ENCODE data around the gene GABRB2.

GABRB2 gene

GRCh38 chr5:161385027-161385426 lies 161.5 kb downstream of the GABRB2 start:
- DNase-seq (ENCODE audit: insufficient read length, low spot score) (no peak), FAIRE-seq (no peak)
- TF ChIP-seq SPI1 (IDR thresholded peaks at IDR 0.05; ENCODE audit: low read depth, low read length), result no peak
- TF ChIP-seq PAX5 (IDR thresholded peaks at IDR 0.05; ENCODE audit: insufficient read depth, low read length, severe bottlenecking), result no peak
- no peak for TF ChIP-seq POU2F2 (IDR thresholded peaks at IDR 0.05; ENCODE audit: low read depth, low read length)
- TF ChIP-seq TAF1 (IDR thresholded peaks at IDR 0.05; ENCODE audit: low read depth, low read length), result no peak
- no peak for TF ChIP-seq POLR2A (IDR thresholded peaks at IDR 0.05; ENCODE audit: low read depth, low read length)
- no peak for TF ChIP-seq POLR2AphosphoS5 (IDR thresholded peaks at IDR 0.05; ENCODE audit: low read depth, low read length)

DNA sequence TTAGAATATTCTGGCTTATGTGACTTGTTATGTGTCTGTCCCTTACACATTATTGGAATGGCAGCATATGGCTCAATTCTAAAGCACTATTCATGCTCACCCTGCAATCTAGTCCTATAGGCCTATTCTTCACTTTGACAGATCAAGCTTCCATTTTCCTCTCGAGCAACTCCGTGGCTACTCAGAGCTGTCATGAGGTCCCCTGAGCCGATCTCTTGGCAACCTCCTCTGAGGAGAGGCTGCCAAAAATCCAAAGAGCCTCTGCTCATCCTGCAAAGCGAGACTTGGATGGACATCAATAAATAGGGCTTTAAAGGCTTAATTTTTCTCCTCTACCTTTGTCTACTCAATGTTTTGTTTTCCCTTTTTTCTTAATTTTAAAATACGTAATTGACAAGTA lies 163.8 kb downstream of the GABRB2 start:
- no peak for DNase-seq (ENCODE audit: insufficient read length, low spot score)
- no peak for FAIRE-seq
- no peak for TF ChIP-seq SPI1 (IDR thresholded peaks at IDR 0.05; ENCODE audit: low read depth, low read length)
- TF ChIP-seq POU2F2 (IDR thresholded peaks at IDR 0.05; ENCODE audit: low read depth, low read length), result no peak
- no peak for TF ChIP-seq TAF1 (IDR thresholded peaks at IDR 0.05; ENCODE audit: low read depth, low read length)
- TF ChIP-seq POLR2A (IDR thresholded peaks at IDR 0.05; ENCODE audit: low read depth, low read length), result no peak
- no peak for TF ChIP-seq PAX5 (IDR thresholded peaks at IDR 0.05; ENCODE audit: insufficient read depth, low read length, severe bottlenecking)
- no peak for TF ChIP-seq POLR2AphosphoS5 (IDR thresholded peaks at IDR 0.05; ENCODE audit: low read depth, low read length)

- no peak for DNase-seq (ENCODE audit: insufficient read length, low spot score)
- TF ChIP-seq POU2F2 (IDR thresholded peaks at IDR 0.05; ENCODE audit: low read depth, low read length) (no peak), POLR2AphosphoS5 (IDR thresholded peaks at IDR 0.05; ENCODE audit: low read depth, low read length) (no peak), SPI1 (IDR thresholded peaks at IDR 0.05; ENCODE audit: low read depth, low read length) (no peak), POLR2A (IDR thresholded peaks at IDR 0.05; ENCODE audit: low read depth, low read length) (no peak), PAX5 (IDR thresholded peaks at IDR 0.05; ENCODE audit: insufficient read depth, low read length, severe bottlenecking) (no peak), TAF1 (IDR thresholded peaks at IDR 0.05; ENCODE audit: low read depth, low read length) (no peak)
- FAIRE-seq, result no peak
Observed at GRCh38 chr5:161380486-161380885, 166.0 kb downstream of the GABRB2 start.

DNA sequence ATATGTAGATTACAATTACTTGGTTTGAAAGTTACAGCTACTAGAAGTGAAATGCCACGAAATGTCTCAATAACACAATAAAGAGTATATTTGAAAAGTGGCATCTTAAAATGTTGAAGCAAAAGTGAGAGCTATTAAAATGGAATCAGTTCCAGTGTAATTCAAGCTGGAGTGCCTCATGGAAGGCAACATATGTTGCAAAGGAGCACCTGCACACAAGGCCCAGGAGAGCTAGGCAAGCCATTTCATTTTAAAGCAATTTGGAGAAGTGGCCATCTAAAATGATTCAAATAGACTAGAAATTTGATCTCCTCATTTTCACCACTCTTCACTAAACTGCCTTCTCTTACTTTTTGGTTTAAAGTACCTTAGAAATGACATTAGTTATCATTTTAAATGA lies 167.8 kb downstream of the GABRB2 start:
- DNase-seq (ENCODE audit: insufficient read length, low spot score) (no peak), FAIRE-seq (no peak)
- no peak for TF ChIP-seq POU2F2 (IDR thresholded peaks at IDR 0.05; ENCODE audit: low read depth, low read length)
- no peak for TF ChIP-seq SPI1 (IDR thresholded peaks at IDR 0.05; ENCODE audit: low read depth, low read length)
- TF ChIP-seq PAX5 (IDR thresholded peaks at IDR 0.05; ENCODE audit: insufficient read depth, low read length, severe bottlenecking), result no peak
- no peak for TF ChIP-seq TAF1 (IDR thresholded peaks at IDR 0.05; ENCODE audit: low read depth, low read length)
- TF ChIP-seq POLR2A (IDR thresholded peaks at IDR 0.05; ENCODE audit: low read depth, low read length), result no peak
- TF ChIP-seq POLR2AphosphoS5 (IDR thresholded peaks at IDR 0.05; ENCODE audit: low read depth, low read length), result no peak

DNA sequence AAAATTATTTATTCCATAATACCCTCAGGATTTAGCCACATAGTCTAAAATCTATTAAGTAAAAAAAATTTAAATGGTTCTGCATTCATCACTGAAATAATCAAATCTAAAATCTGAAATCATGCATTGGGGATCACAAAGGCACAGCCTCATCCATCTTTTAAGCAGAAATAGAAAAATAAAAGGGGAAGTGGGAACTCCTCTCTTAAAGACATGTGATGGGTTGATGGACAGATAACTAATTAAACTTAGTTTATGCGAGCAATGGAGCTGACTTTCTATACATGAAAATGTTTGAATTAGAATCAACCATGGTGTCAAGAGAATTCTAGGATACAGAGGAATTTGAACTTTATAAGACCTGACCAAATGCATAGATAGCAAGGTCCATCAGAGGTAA lies 170.5 kb downstream of the GABRB2 start:
- FAIRE-seq, result no peak
- TF ChIP-seq POU2F2 (IDR thresholded peaks at IDR 0.05; ENCODE audit: low read depth, low read length) (no peak), SPI1 (IDR thresholded peaks at IDR 0.05; ENCODE audit: low read depth, low read length) (peak; percentile 73)
- DNase-seq (ENCODE audit: insufficient read length, low spot score), result no peak

GRCh38 chr5:161373345-161373707 lies 173.2 kb downstream of the GABRB2 start:
- no peak for FAIRE-seq
- no peak for DNase-seq (ENCODE audit: insufficient read length, low spot score)
- no peak for TF ChIP-seq PAX5 (IDR thresholded peaks at IDR 0.05; ENCODE audit: insufficient read depth, low read length, severe bottlenecking)

DNA sequence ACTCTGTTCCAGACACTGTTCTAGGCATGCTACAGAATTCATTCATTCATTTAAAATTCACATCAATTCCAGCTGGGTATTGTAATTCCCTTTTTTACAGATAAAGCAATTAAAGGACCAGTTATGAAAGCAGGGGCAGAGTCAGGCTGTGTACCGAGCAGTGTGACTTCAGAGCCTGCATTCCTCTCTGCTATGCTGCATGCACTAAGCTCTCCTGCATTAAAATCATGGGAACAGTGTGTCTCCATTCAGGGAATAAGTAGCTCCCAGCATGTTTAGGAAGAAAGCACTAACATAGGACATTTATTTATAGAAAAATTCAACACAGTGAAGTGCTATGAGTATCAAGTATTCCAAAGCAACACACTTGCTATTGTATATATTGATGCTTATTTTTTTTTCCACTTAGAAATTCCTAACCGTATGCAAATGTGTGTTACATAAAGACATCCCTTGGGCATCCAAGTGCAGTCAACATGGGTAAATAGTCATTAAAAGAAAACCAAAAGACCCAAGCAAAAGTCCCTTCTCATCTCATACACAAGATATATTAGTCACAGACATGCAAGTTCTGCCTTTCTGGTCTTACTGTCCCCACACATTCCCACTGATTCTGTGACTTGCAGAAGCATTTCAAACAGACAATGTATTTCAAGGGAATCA lies 173.7 kb downstream of the GABRB2 start:
- FAIRE-seq (no peak), DNase-seq (ENCODE audit: insufficient read length, low spot score) (no peak)
- TF ChIP-seq TAF1 (IDR thresholded peaks at IDR 0.05; ENCODE audit: low read depth, low read length) (no peak), PAX5 (IDR thresholded peaks at IDR 0.05; ENCODE audit: insufficient read depth, low read length, severe bottlenecking) (no peak), SPI1 (IDR thresholded peaks at IDR 0.05; ENCODE audit: low read depth, low read length) (no peak), POU2F2 (IDR thresholded peaks at IDR 0.05; ENCODE audit: low read depth, low read length) (no peak), POLR2A (IDR thresholded peaks at IDR 0.05; ENCODE audit: low read depth, low read length) (no peak), POLR2AphosphoS5 (IDR thresholded peaks at IDR 0.05; ENCODE audit: low read depth, low read length) (no peak)

- no peak for DNase-seq (ENCODE audit: insufficient read length, low spot score)
- no peak for FAIRE-seq
- TF ChIP-seq POU2F2 (IDR thresholded peaks at IDR 0.05; ENCODE audit: low read depth, low read length) (no peak), SPI1 (IDR thresholded peaks at IDR 0.05; ENCODE audit: low read depth, low read length) (no peak), POLR2AphosphoS5 (IDR thresholded peaks at IDR 0.05; ENCODE audit: low read depth, low read length) (no peak), TAF1 (IDR thresholded peaks at IDR 0.05; ENCODE audit: low read depth, low read length) (no peak), POLR2A (IDR thresholded peaks at IDR 0.05; ENCODE audit: low read depth, low read length) (no peak), PAX5 (IDR thresholded peaks at IDR 0.05; ENCODE audit: insufficient read depth, low read length, severe bottlenecking) (no peak)
Observed at GRCh38 chr5:161369022-161369421, 177.5 kb downstream of the GABRB2 start.

DNA sequence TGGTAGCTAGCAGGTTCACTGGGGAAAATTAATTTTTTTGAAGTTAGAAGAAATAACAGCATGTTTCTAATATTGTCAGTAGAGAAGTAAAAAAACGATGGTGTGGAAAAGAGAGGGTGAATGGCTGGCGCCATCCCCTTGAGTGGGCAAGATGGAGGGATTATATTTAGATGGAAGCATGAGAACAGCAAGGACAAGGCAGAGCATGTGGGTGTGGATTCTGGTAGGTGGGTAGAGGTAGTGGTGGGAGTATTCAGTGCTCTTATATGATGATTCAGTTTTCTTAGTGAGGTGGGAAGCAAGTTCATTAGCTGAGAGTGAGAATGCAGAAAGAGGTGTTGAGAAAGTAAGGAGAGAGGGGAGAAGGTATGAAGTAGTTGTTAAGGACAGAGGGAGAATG lies 188.1 kb downstream of the GABRB2 start:
- no peak for TF ChIP-seq SPI1 (IDR thresholded peaks at IDR 0.05; ENCODE audit: low read depth, low read length)
- TF ChIP-seq POLR2AphosphoS5 (IDR thresholded peaks at IDR 0.05; ENCODE audit: low read depth, low read length), result no peak
- TF ChIP-seq POU2F2 (IDR thresholded peaks at IDR 0.05; ENCODE audit: low read depth, low read length), result no peak
- TF ChIP-seq PAX5 (IDR thresholded peaks at IDR 0.05; ENCODE audit: insufficient read depth, low read length, severe bottlenecking), result no peak
- TF ChIP-seq POLR2A (IDR thresholded peaks at IDR 0.05; ENCODE audit: low read depth, low read length), result no peak
- TF ChIP-seq TAF1 (IDR thresholded peaks at IDR 0.05; ENCODE audit: low read depth, low read length), result no peak
- DNase-seq (ENCODE audit: insufficient read length, low spot score), result no peak
- no peak for FAIRE-seq

DNA sequence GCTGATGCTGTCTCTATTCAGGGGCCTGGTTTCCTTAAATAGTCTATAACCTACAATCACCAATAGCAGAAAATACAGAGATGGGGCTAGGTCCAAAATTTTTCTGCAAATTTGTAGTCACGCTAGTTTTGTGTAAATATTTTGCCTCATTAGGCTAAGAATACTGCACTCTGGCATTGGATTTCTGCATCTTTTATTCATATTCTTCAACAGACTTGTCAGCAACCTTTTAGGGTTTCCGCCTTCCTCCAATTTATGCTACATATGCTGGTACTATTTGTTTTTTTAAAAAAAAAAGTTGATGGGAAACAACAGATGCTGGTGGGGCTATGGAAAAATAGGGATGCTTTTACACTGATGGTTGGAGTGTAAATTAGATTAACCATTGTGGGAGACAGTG lies 202.3 kb downstream of the GABRB2 start:
- no peak for FAIRE-seq

More for the DNA sequence above, 202.3 kb downstream of the GABRB2 start:
- TF ChIP-seq SPI1 (IDR thresholded peaks at IDR 0.05; ENCODE audit: low read depth, low read length), result no peak
- no peak for TF ChIP-seq TAF1 (IDR thresholded peaks at IDR 0.05; ENCODE audit: low read depth, low read length)
- TF ChIP-seq POLR2A (IDR thresholded peaks at IDR 0.05; ENCODE audit: low read depth, low read length), result no peak
- no peak for TF ChIP-seq POLR2AphosphoS5 (IDR thresholded peaks at IDR 0.05; ENCODE audit: low read depth, low read length)
- no peak for TF ChIP-seq PAX5 (IDR thresholded peaks at IDR 0.05; ENCODE audit: insufficient read depth, low read length, severe bottlenecking)
- no peak for TF ChIP-seq POU2F2 (IDR thresholded peaks at IDR 0.05; ENCODE audit: low read depth, low read length)
- DNase-seq (ENCODE audit: insufficient read length, low spot score), result no peak
